HEK293T (cell line): Measurements from ENCODE around the gene SZRD1.

Source experiments
- BHLHE40 ChIP-seq: fragments of 450-650 bp; IDR thresholded peaks from 2 replicates; pipeline ENCODE4 v1.6.1; 2016; ENCODE audit warnings: mild to moderate bottlenecking, moderate library complexity, borderline replicate concordance
- CTBP1 ChIP-seq: fragments of 450-650 bp; IDR thresholded peaks from 2 replicates; pipeline ENCODE4 v1.6.1; 2016; ENCODE audit warnings: borderline replicate concordance
- ELF4 ChIP-seq: fragments of 450-650 bp; IDR thresholded peaks from 2 replicates; pipeline ENCODE4 v1.6.1; 2017; ENCODE audit warnings: antibody characterized with exemption
- FOXA1 ChIP-seq: fragments of 450-650 bp; IDR thresholded peaks from 2 replicates; pipeline ENCODE4 v1.6.1; 2016; ENCODE audit warnings: mild to moderate bottlenecking
- FOXK2 ChIP-seq: fragments of 450-650 bp; IDR thresholded peaks from 2 replicates; pipeline ENCODE4 v1.6.1; 2016; ENCODE audit warnings: mild to moderate bottlenecking
- FOXM1 ChIP-seq: fragments of 450-650 bp; IDR thresholded peaks from 2 replicates; pipeline ENCODE4 v1.6.1; 2017; ENCODE audit warnings: mild to moderate bottlenecking, borderline replicate concordance
- HDGF ChIP-seq: fragments of 450-650 bp; IDR thresholded peaks from 2 replicates; pipeline ENCODE4 v1.6.1; 2017; ENCODE audit warnings: antibody characterized with exemption, borderline replicate concordance
- PKNOX1 ChIP-seq: fragments of 450-650 bp; IDR thresholded peaks from 2 replicates; pipeline ENCODE4 v1.6.1; 2016
- SP1 ChIP-seq: fragments of 450-650 bp; IDR thresholded peaks from 2 replicates; pipeline ENCODE4 v1.6.1; 2017
- SUZ12 ChIP-seq: fragments of 450-650 bp; IDR thresholded peaks from 2 replicates; pipeline ENCODE4 v1.6.1; 2016; ENCODE audit warnings: mild to moderate bottlenecking
- TARDBP ChIP-seq: fragments of 450-650 bp; IDR thresholded peaks from 2 replicates; pipeline ENCODE4 v1.6.1; 2016

- TF ChIP-seq SUZ12 (no peak), PKNOX1 (no peak), FOXM1 (no peak), FOXK2 (no peak), TARDBP (no peak), CTBP1 (no peak), HDGF (no peak), SP1 (no peak), BHLHE40 (no peak), FOXA1 (no peak), ELF4 (no peak)
Measured at GRCh38 chr1:16391411-16391810, 24.4 kb downstream of the SZRD1 start.
